ENCODE measurements around the gene USP38.
"Not testable (repeated sequence)": the region's sequence is repeated elsewhere in the genome, so short reads cannot be mapped to it uniquely, and the experiment has no call there.

The USP38 gene

GRCh38 chr4:143212566-143212965 lies 27.8 kb downstream of the USP38 start:
- no peak for DNase-seq (ENCODE audit: low read depth in 3 of 3, low spot score in 1 of 3)

GRCh38 chr4:143215873-143216272 lies 31.2 kb downstream of the USP38 start:
- no peak for DNase-seq (ENCODE audit: low read depth in 3 of 3, low spot score in 1 of 3)

- no peak for DNase-seq (ENCODE audit: low read depth in 3 of 3, low spot score in 1 of 3)
Measured at GRCh38 chr4:143224255-143224654, 39.5 kb downstream of the USP38 start.

GRCh38 chr4:143225167-143225566 lies 40.5 kb downstream of the USP38 start:
- no peak for DNase-seq (ENCODE audit: low read depth in 3 of 3, low spot score in 1 of 3)

DNA sequence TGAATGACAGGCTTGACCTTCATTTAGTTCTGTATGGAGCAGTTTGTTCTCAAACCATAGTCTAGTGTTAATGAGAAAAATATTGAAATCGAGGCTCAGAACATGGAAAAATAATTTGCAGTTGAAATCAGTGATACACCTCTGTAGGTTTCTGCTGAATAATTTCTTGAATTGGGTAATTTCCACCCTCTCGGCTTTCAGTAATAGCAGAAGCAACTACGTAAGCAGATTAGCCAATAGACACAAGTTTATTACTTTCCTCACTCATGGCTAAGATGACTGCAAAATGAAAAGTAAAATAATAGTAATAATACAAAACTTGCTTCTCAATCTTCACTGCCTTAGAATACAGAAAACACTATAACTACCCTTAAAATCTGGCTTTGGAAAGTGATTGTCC lies 46.0 kb downstream of the USP38 start:
- DNase-seq (ENCODE audit: low read depth in 3 of 3, low spot score in 1 of 3) = no peak

- DNase-seq (ENCODE audit: low read depth in 3 of 3, low spot score in 1 of 3) = no peak
Measured at GRCh38 chr4:143232277-143232676, 47.6 kb downstream of the USP38 start.

DNA sequence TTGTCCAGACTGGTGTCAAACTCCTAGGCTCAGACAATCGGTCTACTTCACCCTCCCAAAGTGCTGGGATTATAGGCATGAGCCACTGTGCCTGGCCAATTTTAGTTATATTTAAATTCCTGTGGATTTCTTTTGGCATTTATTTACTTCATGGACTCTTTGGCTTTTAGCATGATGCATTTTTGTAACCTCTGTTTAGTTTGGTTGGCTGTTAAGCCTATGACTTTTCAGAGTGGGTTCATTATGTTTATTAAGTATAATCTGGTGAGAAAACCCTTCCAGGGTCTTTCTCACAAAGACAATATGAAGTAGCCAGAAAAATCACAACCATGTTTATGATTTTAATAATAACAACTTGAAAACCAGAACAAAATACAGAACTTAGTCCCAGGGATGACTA lies 49.4 kb downstream of the USP38 start:
- no peak for DNase-seq (ENCODE audit: low read depth in 3 of 3, low spot score in 1 of 3)

DNA sequence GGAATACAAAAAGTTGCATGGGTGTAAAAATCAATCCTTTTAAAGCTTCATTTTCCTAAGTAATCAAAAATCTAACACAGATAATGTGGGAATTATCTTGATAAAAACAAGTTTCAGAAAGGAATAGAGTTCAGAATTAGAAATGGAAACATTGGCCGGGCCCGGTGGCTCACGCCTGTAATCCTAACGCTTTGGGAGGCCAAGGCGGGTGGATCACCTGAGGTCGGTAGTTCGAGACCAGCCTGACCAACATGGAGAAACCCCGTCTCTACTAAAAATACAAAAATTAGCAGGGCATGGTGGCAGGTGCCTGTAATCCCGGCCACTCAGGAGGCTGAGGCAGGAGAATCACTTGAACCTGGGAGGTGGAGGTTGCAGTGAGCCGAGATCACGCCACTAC lies 52.5 kb downstream of the USP38 start:
- not testable (repeated sequence) for DNase-seq (ENCODE audit: low read depth in 3 of 3, low spot score in 1 of 3)

DNA sequence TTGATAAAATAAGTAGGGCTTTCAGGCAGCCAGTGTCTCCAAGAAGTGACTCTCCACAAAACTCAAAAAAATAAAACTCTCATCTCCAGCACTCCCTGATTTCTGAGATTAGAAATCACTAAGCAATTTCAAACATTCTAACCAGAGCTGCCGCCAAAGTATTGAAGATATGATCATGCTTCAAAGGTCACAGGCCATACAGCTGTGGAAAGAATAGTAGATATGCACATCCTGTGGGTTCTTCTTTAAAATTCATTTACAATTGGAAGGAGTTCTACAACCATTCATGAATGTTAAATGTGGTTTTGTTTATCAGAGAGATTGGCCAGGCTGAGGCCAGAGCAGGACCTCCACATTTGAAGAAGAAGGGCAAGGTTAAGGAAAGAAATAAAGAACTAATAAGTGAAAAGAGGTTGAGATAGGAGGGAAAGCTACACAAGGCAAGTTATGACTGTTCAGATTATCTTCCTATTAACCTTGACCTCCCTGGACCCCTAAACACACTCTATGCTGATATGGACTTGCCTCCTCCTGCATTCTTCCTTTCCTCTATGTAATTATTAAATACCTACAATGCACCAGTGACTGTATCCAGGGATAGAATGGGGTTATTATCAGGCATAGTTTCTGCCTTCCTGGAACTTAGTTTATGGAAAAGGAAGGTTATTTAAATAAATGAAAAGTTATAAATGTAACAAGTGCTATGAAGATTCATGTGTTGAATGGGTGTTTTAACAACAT lies 56.4 kb downstream of the USP38 start:
- no peak for DNase-seq (ENCODE audit: low read depth in 3 of 3, low spot score in 1 of 3)

DNA sequence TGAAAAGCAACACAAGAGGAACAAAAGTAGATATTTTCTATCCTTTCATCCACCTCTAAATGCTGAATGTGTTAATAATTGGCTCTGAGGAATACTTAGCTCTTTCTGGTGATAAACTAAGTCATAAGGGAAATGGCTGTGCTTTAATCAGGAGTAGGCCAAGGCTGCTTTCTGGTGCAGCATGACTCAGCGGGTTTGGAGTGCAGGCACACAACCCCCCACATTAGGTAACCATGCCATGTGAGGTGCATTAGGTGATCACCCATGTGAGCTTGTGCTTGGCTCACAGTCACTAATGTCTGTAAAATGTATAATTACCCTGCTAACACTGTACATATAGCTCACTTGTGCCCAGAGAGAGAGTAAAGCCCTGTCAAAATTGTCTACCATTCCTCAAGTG lies 57.2 kb downstream of the USP38 start:
- no peak for DNase-seq (ENCODE audit: low read depth in 3 of 3, low spot score in 1 of 3)

GRCh38 chr4:143243041-143243440 lies 58.3 kb downstream of the USP38 start:
- DNase-seq (ENCODE audit: low read depth in 3 of 3, low spot score in 1 of 3) = no peak

DNA sequence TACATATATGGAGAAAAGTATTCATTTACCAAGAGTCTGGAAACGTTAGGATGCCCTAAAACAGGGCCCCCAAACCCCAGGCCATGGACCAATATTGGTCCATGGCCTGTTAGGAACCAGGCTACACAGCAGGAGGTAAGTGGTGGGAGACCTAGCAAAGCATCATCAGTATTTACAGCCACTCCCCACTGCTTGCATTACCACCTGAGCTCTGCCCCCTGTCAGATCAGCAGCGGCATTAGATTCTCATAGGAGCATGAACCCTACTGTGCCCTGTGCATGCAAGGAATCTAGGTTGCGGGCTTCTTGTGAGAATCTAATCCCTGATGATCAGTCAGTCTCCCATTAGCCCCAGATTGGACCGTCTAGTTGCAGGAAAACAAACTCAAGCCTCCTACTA lies 62.3 kb downstream of the USP38 start:
- DNase-seq (ENCODE audit: low read depth in 3 of 3, low spot score in 1 of 3) = no peak

- no peak for DNase-seq (ENCODE audit: low read depth in 3 of 3, low spot score in 1 of 3)
Measured at GRCh38 chr4:143247866-143248265, 63.1 kb downstream of the USP38 start.

- DNase-seq (ENCODE audit: low read depth in 3 of 3, low spot score in 1 of 3) = no peak
Measured at GRCh38 chr4:143248827-143249226, 64.1 kb downstream of the USP38 start.

DNA sequence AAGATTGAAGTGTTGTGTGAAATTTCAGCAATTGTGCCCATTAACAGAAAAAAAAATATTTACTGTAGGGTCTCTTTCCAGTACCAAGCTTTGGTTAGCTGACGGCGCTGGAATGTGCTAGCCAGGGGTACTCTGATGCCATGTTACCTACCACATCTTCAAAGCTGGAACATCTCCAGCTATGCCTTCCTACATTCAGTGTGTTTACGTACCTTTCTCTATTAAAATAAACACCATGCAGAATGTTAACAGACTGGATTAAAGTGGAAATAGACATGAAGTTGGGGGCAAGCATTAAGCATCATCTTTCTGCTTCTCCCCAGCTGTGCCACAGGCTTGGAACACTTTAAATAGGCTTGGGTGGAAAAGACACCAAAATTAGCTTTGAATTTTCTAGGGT lies 65.9 kb downstream of the USP38 start:
- no peak for DNase-seq (ENCODE audit: low read depth in 3 of 3, low spot score in 1 of 3)

DNA sequence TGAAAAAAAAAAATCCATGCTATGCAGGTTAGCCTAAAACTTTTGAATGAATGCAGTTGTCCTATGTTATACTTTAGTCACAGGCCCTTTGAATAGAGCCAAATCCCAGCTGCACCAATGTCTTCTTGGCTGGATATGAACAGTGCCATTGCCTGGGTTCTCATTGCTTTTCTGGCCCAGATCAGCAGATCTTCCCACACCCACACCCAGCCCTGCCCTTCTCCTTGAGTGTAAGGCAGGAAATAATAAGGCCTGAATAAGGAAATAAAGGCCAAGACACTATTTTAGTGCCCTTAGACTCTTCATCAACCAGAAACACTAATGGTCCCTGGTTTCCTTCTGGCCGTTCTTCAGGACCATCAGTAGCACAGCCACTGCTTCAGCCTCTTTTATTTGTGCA lies 66.6 kb downstream of the USP38 start:
- no peak for DNase-seq (ENCODE audit: low read depth in 3 of 3, low spot score in 1 of 3)

DNA sequence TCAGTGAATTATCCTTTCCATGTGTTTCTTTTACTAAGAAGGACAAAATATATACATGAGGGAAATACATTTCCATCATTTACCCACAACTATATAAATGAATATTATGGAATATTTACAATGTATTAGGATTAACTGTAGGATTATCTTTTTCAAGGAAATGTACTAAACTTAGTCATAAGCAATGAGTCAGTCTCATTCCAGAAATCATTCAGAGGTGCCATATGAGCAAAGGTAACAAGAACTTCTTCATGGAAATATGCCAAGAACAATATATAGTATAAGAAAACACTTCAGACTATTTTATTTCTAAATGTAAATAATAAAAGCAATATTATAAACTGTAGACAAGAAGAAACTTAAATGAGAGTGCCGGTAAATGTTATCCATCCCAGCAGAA lies 67.1 kb downstream of the USP38 start:
- DNase-seq (ENCODE audit: low read depth in 3 of 3, low spot score in 1 of 3) = no peak

DNA sequence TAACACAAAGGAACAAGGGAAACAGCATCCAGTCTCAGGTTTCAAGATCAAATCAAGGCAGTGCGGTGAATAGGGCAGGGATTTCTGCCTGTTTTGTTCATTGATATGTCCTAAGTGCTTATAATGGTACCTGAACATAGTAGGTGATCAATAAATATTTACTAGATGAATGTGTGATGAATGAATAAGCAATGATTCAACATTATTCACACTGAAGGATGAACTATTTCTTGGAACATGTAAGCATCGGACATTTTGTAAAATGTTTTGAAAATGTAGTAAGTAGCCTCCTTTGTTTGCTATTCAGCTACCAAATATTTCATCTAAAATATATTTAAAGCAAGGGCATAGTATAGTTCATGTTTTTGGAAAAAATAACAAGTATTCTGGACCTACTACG lies 67.8 kb downstream of the USP38 start:
- no peak for DNase-seq (ENCODE audit: low read depth in 3 of 3, low spot score in 1 of 3)

DNA sequence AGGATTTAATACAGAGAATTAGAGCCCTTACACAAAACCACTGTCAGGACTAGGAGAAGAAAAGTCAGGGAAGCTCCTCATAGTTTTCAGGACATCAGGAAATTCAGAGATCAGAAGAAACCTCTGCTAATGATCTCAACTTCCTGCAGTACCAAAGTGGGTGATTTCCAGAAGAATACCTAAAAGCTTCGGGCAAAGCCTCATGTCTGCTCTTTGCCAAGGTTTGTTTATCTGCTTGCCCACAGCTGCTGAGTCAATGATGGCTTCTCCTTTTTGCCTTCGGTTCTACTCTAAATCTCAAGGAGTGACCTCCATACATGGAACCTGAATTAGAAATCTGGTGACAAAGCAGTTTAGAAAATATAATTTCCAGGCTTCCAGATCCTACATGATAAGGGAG lies 68.4 kb downstream of the USP38 start:
- DNase-seq (ENCODE audit: low read depth in 3 of 3, low spot score in 1 of 3) = no peak

DNA sequence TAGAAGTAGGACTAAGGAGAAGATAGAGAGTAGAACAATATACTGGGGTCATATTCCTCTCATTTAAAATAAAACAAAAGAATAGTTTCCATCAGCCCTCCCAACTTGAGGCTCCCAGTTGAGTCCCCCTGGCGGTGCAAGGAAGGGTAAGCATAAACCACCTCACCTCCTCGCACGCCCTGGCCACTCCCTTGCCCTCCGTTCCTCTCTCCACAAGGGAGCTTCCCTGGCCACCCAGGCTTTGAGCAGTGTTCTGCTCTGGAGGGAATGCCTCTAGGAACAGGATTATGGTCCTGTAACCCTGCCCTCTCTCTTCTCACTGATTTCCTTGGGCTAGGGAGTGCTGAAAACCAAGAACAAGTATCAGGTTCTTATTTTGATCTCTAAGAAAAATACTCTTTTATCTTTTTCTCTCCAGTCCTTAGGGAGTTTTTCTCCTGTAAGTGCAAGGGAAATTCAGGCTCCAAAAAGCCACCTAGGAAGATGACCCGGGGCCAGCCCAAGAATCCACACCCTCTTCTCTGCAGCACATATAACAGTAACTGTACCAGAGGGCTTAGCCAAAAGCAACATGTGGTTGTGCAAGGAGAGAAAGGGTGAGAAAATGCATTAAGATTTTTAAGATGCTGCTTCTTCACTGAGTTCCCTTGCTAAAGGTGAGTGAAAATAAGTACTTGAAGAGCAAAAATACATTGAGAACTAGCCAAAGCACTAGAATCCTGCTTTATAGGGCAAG lies 69.9 kb downstream of the USP38 start:
- no peak for DNase-seq (ENCODE audit: low read depth in 3 of 3, low spot score in 1 of 3)

DNA sequence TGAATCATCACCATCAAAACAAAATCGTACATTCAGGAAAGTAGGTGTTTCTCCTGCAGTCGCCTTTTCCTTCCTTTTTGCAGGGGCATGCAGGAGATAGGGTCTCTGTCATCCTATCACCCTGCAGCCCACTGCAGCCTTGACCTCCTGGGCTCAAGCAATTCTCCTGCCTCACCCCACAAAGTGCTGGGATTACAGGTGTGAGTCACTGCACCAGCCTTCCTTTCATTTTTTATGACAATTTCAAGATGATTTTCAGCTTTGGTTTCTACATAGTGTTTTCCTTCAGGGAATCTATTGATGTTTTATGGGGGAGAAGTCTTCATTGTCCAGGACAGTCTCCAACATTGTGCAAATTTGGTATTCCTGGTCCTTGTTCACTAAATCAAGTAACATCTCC lies 71.7 kb downstream of the USP38 start:
- no peak for DNase-seq (ENCODE audit: low read depth in 3 of 3, low spot score in 1 of 3)

DNA sequence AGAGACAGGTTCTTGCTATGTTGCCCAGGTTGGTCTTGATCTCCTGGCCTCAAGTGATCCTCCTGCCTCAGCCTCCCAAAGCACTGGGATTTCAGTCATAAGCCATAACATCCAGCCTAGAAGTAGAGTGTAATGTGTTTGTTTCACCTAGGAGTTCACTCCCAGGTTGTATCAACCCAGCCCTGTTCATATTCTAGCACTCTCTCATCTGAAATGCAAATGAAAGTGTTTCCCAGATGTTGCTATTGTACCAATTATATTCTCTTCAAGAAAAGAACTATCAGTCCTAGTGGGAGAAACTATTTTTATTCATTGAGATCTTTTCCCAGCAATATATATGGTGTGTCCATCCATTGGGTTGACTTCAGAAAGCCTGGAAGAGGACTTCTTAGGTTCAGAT lies 72.6 kb downstream of the USP38 start:
- DNase-seq (ENCODE audit: low read depth in 3 of 3, low spot score in 1 of 3) = no peak

- DNase-seq (ENCODE audit: low read depth in 3 of 3, low spot score in 1 of 3) = no peak
Measured at GRCh38 chr4:143260750-143261149, 76.0 kb downstream of the USP38 start.
